BJ (cell line): Measurements from ENCODE around the gene SNAPIN. TPM values are rescaled to one million over a fixed set of nuclear protein-coding genes. Genes with fewer than 3 reads are reported as not detected.

Experiments
- CTCF ChIA-PET: fragments of 350-600 bp; formaldehyde crosslinking; extraction: SDS; loops from one replicate; lab custom pipeline; 2021; ENCODE audit warnings: antibody characterized with exemption, inconsistent platforms; lab: Yijun Ruan, JAX
- POLR2A ChIA-PET: fragments of 300-600 bp; sonication (Branson Sonifier 250); formaldehyde crosslinking; extraction: SDS; loops from one replicate; lab custom pipeline; 2021; ENCODE audit warnings: antibody characterized with exemption; lab: Charles Lee
- DNase-seq: peaks from one replicate; pipeline ENCODE4 v3.0.0-alpha.2; 2011; ENCODE audit warnings: low read depth
- H3K27me3 ChIP-seq: 2 replicates; pipeline ENCODE4 v1.6.0; 2011; ENCODE audit warnings: low read length; ENCODE audit not compliant: control insufficient read depth, insufficient read depth
- H3K36me3 ChIP-seq: 2 replicates; pipeline ENCODE4 v1.5.1; 2011; ENCODE audit warnings: low read length; ENCODE audit not compliant: control insufficient read depth, insufficient read depth
- H3K4me3 ChIP-seq: 2 replicates; pipeline ENCODE4 v1.5.1; 2011; ENCODE audit warnings: low read depth, mild to moderate bottlenecking, control low read depth, low read length
- polyA plus RNA-seq: library from polyadenylated mRNA; depleted of rRNA; stranded (reverse); fragments of >200 nt; gene quantifications from 2 replicates; pipeline ENCODE4 v1.2.3, GENCODE V29; 2011
- TF ChIP-seq, protein P1 (sequence below): IDR thresholded peaks from 2 replicates; pipeline ENCODE4 v1.5.1; 2011; ENCODE audit warnings: low read depth, mild to moderate bottlenecking, control low read depth, inconsistent platforms, low read length, moderate library complexity; ENCODE audit not compliant: insufficient read depth

Gene SNAPIN
- polyA plus RNA-seq, 1 experiment, result 50.3 TPM

DNA sequence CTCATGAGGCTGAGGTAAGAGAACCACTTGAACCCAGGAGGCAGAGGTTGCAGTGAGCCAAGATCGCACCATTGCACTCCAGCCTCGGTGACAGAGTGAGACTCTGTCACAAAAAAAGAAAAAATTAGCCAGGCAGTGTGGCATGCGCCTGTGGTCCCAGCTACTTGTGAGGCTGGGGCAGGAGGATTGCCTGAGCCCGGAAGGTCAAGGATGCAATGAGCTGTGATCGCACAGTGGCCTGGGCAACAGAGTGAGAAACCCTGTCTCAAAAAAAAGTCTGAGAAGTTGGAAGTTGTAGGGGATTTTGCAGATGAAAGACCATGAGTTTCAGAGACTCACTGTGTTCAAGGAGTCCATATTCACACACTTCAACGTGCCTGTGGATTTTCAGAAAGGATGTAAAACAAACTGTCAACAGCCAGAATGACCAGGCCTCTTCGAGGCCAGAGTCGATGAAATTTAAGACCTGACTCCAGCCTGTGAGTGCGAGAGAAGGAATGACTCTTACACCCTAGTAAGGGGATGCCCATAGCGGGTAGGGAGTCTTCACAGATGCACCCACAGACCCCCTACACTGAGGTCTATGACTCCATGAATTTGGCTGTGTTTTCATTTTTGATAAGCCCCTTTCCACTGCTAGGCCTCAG is 33.4 kb upstream of the SNAPIN start:
- H3K36me3 ChIP-seq, result peaks cover 10% of the 10 kb centered on the region
- CTCF ChIA-PET, result interaction anchor here (0.6 to 9.0 kb wide), 6 partner anchors 9 to 100 kb away, joined by 3 to 148 read pairs (median 12); partner anchors contain the start of genes CHTOP, S100A14 and S100A16

DNA sequence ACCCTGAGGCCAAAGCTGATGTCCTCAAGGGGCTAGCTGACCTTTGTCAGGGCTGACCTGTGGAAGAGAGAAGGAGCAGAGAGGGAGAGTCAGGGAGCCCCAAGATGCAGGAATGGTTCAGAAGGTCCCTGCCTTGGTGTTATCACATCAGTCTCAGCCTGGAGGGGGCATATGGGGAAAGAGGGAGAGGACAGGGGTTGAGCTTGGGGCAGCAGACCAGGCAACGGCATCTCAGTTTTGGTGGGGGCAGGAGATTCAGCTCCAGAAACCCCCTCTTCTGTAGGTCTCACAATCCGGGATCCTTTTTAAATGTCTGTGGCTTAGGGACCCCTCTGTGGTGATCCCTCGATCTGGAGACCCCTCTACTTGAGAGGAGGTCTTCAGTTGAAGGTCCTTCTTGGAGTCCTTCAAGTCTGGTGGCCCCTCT is 32.0 kb upstream of the SNAPIN start:
- TF ChIP-seq, protein P1, sequence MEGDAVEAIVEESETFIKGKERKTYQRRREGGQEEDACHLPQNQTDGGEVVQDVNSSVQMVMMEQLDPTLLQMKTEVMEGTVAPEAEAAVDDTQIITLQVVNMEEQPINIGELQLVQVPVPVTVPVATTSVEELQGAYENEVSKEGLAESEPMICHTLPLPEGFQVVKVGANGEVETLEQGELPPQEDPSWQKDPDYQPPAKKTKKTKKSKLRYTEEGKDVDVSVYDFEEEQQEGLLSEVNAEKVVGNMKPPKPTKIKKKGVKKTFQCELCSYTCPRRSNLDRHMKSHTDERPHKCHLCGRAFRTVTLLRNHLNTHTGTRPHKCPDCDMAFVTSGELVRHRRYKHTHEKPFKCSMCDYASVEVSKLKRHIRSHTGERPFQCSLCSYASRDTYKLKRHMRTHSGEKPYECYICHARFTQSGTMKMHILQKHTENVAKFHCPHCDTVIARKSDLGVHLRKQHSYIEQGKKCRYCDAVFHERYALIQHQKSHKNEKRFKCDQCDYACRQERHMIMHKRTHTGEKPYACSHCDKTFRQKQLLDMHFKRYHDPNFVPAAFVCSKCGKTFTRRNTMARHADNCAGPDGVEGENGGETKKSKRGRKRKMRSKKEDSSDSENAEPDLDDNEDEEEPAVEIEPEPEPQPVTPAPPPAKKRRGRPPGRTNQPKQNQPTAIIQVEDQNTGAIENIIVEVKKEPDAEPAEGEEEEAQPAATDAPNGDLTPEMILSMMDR, result no peak
- Histone ChIP-seq H3K27me3 (no peaks in the 10 kb centered on the region), H3K4me3 (peak overlapping the region; percentile 57), H3K36me3 (peaks cover 10% of the 10 kb centered on the region)
- POLR2A ChIA-PET, result interaction anchor here (0.6 to 2.2 kb wide), 7 partner anchors 9 to 93 kb away, joined by 3 to 20 read pairs (median 3); partner anchors contain the start of gene S100A16
- DNase-seq, result no peak
- CTCF ChIA-PET, result interaction anchor here (1.0 to 9.0 kb wide), 12 partner anchors 12 to 145 kb away, joined by 3 to 148 read pairs (median 6); partner anchors contain the start of genes S100A14 and S100A16

More for the DNA sequence above, 33.4 kb upstream of the SNAPIN start:
- no peak for DNase-seq
- no peak overlapping the region for H3K4me3 ChIP-seq
- POLR2A ChIA-PET, result no interaction called here
- H3K27me3 ChIP-seq, result no peaks in the 10 kb centered on the region
- TF ChIP-seq, protein P1, result no peak

DNA sequence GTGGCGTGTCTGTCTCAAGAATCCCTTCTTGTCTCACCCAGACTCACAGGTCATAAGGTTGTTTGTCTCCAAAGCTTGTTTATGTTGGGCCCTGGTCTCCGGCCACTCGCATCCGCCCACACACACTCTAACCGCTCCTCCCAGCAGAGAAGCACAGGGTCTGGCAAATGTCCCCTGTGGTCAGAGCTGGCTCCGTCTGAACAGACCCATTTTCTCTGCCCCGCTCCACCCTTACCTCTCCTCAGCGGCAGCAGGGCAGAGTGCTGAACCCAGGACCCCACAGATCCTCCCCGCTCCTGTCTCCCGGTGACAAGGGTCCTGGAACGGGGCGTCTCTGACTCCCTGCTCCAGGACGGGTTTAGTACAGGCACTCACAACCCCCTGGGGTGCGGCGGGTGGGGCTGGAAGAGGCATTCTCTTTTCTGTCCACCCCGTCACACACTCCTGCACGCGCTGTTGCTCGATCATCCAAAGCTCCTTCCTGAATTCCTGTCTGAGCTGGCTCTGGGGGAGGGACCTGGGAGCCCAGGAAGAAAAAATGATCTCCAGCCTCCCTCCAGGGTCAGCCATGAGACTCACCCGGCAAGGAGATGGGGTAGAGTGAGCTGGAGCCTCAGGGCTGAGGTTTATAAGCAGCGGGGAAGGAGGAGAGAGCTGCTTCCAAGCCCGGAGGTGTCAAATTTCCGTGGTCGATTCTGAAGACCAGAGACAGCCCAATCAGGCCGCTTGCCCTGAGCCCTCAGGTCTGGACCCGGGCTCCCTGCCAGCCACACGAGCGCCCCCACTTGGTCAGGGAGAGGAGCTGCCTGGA is 31.4 kb upstream of the SNAPIN start, which contains the start of gene S100A13:
TSS of gene S100A13 (minus strand) at position 602 of the 811 bp plus-strand sequence. CDS start 1,033 bp downstream, outside the sequence.
- Histone ChIP-seq H3K27me3 (no peaks in the 10 kb centered on the region), H3K4me3 (peak within 1 kb of the TSS; percentile 57), H3K36me3 (peaks cover 10% of the 10 kb centered on the region)
- ChIA-PET CTCF (interaction anchor here (0.6 to 9.0 kb wide), 28 partner anchors 12 to 357 kb away, joined by 3 to 148 read pairs (median 4); partner anchors contain the start of genes S100A14 and S100A16), POLR2A (interaction anchor here (0.6 to 2.2 kb wide), 10 partner anchors 9 to 94 kb away, joined by 3 to 20 read pairs (median 3); partner anchors contain the start of genes S100A14 and S100A16)
- peak; percentile 69 for DNase-seq
- TF ChIP-seq, protein P1, result peak; percentile 79

DNA sequence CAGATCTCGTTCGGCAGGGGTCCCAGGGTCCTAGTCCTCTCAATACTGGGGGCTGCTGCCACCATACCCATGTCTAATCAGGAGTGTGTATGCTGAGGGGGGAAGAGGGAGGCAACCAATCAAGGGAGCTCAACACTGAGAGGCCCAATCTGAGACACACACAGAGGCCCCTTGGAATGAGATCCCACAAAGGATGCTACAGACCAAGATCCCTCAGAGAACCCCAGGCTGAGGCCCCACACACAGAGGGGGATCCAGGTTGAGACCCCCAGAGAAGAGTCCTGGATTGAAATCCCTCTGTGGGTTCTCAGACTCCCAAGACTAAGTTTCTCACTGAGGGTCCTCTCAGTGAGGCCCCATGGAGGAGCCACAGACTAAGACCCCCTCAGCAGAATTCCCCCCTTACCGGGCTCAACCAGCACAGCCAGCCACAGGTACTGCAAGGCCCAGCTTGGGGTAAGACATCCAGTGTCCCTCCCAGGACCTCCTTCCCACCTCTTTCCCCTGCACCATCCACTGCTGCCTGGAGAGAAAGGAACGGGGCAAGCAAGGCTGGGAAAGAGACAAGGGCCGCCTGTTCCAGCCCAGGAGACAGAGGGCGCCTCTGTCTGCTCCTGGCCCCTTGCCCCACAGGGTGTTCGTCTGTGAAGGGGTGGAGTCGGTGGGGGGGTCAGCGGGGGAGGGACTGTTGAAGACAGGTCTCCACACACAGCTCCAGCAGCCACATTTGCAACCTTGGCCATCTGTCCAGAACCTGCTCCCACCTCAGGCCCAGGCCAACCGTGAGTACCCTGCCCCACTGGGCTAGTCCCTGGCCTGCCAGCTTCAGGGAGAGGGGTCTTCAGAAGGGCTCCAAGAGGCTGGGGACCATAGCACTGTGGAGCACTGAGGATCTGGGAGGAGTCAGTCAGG is 30.5 kb upstream of the SNAPIN start, which contains the start of gene S100A1:
TSS of gene S100A1 (plus strand) at position 720 of the 912 bp plus-strand sequence. CDS start 2,088 bp downstream, outside the sequence.
- H3K4me3 ChIP-seq, result peak within 1 kb of the TSS; percentile 57
- H3K36me3 ChIP-seq, result peaks cover 7% of the 10 kb centered on the region
- DNase-seq, result no peak
- TF ChIP-seq, protein P1, result no peak
- no peaks in the 10 kb centered on the region for H3K27me3 ChIP-seq
- CTCF ChIA-PET, result interaction anchor here (0.6 to 9.0 kb wide), 23 partner anchors 12 to 357 kb away, joined by 3 to 148 read pairs (median 4); partner anchors contain the start of genes S100A14 and S100A16
- POLR2A ChIA-PET, result interaction anchor here (0.6 to 2.2 kb wide), 7 partner anchors 10 to 95 kb away, joined by 3 to 20 read pairs (median 3); partner anchors contain the start of genes S100A14 and S100A16
